T47D (cell line): Measurements from ENCODE around the gene AHDC1.
"Not testable (repeated sequence)": the region's sequence is repeated elsewhere in the genome, so short reads cannot be mapped to it uniquely, and the experiment has no call there.

Experiments used
- DNase-seq, 2 experiments: peaks; one replicate each; pipeline versions ENCODE4 v3.0.0 to v3.0.0-alpha.2; 2011 to 2012; ENCODE audit warnings: low read depth in 1 of 2, low spot score in 1 of 2
- JUND ChIP-seq: IDR thresholded peaks from 2 replicates; pipeline ENCODE4 v1.6.1; 2012; ENCODE audit warnings: low read depth
- in situ Hi-C: cut with HindIII; loops from 2 replicates; pipeline ENCODE4 v1.10.0; 2016; ENCODE audit warnings: low sequenced_read_pairs, low pct_unique_long_range_greater_than_20kb

Gene AHDC1

GRCh38 chr1:27603681-27604578 lies at the start of gene AHDC1:
TSS of gene AHDC1 (minus strand) at chr1:27604144. CDS start at chr1:27552115, 52,029 bp downstream.
- in situ Hi-C loops, result no loop called here
- no peak for TF ChIP-seq JUND
- DNase-seq, result peak; percentile 79 to 91

GRCh38 chr1:27652111-27652864 lies 48.3 kb upstream of the AHDC1 start:
- in situ Hi-C loops, result no loop called here
- no peak for TF ChIP-seq JUND
- no peak for DNase-seq

GRCh38 chr1:27650539-27651175 lies 46.7 kb upstream of the AHDC1 start:
- TF ChIP-seq JUND, result no peak
- no peak for DNase-seq
- in situ Hi-C loops, result no loop called here

GRCh38 chr1:27650171-27650538 lies 46.2 kb upstream of the AHDC1 start:
- in situ Hi-C loops, result no loop called here
- no peak for TF ChIP-seq JUND

GRCh38 chr1:27649306-27649635 lies 45.3 kb upstream of the AHDC1 start:
- in situ Hi-C loops, result no loop called here
- TF ChIP-seq JUND, result no peak
- no peak for DNase-seq

More at GRCh38 chr1:27650171-27650538, 46.2 kb upstream of the AHDC1 start:
- no peak for DNase-seq

- TF ChIP-seq JUND, result no peak
- DNase-seq, result no peak
- in situ Hi-C loops, result no loop called here
Measured at GRCh38 chr1:27648602-27649305, 44.8 kb upstream of the AHDC1 start.

- no peak for TF ChIP-seq JUND
- DNase-seq, result no peak
- in situ Hi-C loops, result no loop called here
Measured at GRCh38 chr1:27647328-27647727, 43.4 kb upstream of the AHDC1 start.

- in situ Hi-C loops, result no loop called here
- TF ChIP-seq JUND, result no peak
- no peak for DNase-seq
Measured at GRCh38 chr1:27646676-27647075, 42.7 kb upstream of the AHDC1 start.

- no peak for DNase-seq
- in situ Hi-C loops, result no loop called here
- no peak for TF ChIP-seq JUND
Measured at GRCh38 chr1:27645071-27645415, 41.1 kb upstream of the AHDC1 start.

GRCh38 chr1:27644369-27645070 lies 40.6 kb upstream of the AHDC1 start:
- no peak for TF ChIP-seq JUND
- DNase-seq, result no peak
- in situ Hi-C loops, result no loop called here

GRCh38 chr1:27643600-27644368 lies 39.8 kb upstream of the AHDC1 start:
- in situ Hi-C loops, result no loop called here
- DNase-seq, result peak; percentile 29 to 70

GRCh38 chr1:27640514-27640913 lies 36.6 kb upstream of the AHDC1 start:
- DNase-seq, in situ Hi-C loops: not testable (repeated sequence)

More at GRCh38 chr1:27643600-27644368, 39.8 kb upstream of the AHDC1 start:
- no peak for TF ChIP-seq JUND
